CD4-positive, alpha-beta T cell treated with Interleukin-15 for 1 hour (primary cell): ENCODE results near the gene P3H2.
"Not testable (repeated sequence)": the region's sequence is repeated elsewhere in the genome, so short reads cannot be mapped to it uniquely, and the experiment has no call there.

Experiments used
- DNase-seq: peaks from one replicate; pipeline ENCODE4 v3.0.0-alpha.2; 2020

Gene P3H2

DNA sequence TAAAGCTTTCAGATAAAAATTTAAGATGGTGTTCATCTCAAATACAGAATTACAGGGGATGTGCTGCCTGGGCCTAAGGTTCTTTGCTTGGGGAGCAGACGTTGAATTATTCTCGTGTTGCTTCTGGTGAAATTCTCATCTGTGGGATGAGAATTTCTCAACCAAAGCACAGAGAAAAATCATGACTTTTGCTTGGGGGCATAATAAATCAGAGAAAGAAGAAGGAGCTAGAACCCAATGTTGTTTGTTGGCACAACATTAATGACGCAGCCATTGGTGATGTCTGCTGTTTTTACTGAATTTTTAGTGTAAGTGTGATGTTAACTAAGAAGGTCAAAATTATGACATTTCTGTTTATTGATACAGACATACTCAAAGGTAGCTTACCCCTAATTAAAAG is 35.7 kb downstream of the P3H2 start:
- DNase-seq: no peak

DNA sequence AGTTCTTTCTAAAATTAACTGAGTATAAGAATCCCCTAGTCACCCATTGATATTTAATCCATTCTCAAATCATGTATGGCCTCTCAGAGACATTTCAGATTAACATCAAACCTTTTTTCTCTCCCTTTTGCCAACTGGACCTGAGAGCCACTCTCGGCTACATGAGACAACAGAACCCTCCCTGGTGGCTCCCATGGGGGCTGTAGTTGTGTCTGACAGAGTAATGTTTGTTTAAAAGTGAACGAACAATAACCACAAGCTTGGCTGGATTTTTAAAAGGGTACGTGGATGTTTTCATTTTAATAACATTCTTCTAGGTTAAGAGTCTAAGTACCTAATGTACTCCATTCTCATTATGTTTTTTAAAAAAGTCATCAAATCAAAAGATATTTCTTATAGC is 37.1 kb downstream of the P3H2 start:
- DNase-seq: no peak

DNA sequence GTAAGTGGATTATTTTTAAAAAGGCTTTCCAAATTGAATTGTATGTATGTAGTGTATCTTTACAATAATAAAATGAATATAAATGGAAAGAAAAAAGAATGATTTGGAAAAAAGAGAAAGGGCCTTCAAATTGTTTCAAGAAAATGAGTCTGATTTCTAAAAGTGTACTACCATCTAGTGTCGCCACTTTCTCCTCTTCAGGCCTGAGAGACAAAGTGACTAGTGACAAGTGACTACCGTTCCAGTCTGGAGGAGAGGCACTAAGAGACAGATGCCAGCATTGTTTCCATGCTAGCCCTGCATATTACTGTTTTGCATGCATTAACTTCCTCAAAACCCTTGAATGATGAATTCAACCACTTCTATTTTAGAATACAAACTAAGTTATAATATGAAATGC is 39.3 kb downstream of the P3H2 start:
- DNase-seq: no peak

DNA sequence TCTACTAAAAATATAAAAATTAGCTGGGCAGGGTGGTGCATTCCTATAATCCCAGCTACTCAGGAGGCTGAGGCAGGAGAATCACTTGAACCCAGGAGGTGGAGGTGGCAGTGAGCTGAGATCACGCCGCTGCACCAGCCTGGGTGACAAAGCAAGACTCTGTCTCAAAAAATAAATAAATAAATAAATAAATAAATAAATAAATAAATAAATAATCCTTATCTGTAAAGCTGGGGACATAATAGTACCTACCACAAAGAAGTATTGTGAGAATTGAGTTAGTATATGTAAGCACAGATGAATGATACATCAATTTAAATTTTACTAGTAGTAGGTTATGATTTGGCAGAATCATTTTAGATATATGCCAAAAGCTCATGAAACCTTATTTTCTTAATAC is 41.5 kb downstream of the P3H2 start:
- DNase-seq: not testable (repeated sequence)

DNA sequence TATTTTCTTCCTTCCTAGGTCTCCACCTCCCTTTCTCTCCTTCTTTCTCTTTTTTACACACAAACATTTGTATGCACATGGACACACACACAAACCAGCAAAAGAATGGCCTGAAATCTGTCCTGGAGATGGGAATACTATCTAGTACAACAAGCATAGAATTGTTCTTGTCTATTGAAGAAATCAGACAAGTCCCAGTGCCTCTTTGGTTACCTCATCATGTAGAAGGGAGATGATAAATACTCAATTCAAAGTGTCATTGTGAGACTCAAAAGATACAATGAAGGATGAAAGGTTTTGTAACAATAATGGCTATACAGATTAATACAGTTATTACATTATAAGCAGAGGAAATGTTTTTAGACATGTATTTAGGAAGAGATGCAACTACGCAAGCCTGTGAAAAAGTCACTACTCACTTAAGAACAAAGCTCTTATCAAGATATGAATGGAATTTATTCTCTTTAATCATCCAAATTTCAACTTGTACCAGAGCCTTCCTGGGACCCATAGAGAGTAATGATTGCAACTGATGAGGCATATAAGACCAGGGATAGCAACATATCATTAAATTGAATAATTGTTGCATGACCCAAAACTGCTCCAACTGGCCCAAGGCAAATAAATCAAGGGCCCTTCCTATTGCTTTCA is 43.2 kb downstream of the P3H2 start:
- DNase-seq: no peak

DNA sequence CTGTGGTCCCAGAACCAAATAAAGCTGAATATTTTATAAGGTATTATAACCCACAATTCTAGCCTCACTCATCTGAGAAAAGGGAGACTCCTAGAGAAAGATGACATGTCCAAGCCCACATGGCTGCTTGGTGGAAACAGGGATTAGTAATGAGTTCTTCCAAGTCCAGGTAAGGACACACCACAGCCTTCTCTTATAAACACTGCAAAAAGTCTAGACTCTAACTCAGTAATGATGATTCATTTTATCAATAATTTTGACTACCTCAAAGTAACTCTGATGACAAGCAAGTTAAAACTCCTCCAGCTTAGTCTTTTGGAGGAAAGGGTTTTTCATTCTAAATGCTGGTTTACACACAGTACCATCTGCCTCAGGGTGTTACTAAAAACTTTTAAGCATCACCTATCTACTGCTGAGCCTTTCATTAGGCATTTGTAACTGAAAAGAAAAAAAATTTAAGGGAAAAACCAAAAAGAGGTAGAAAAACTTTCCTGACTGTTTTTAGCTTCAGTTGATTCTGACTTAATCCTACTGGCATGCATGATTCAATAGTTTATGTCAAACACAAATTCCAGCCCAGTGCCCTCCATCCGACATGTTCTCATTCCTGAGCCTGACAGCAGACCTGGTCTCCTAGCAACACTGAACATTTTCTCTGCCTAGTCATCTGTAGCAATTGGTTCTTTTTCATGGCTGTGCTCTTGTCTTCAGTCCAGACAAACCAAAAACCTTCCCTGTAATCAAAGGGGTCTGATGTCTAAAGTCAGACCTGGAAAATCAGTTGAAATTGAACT is 43.9 kb downstream of the P3H2 start:
- no peak for DNase-seq

DNA sequence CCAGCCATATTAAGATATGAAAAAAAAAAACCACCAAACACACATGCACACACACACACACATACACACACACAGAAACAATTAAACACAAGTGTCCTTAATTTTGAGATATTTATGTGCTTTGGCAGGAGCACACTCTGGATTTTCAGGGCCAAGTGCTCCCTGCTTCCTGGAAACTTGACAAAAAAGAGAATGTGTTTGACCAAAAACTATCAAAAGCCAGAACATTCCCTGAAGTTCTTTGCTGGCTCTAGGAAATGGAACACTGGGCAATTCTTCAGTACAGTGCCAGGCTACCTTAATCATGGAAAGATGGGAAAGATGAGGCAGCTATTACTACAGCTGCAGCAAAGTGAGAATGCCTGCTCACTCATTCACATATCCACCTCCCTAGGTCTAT is 44.6 kb downstream of the P3H2 start:
- no peak for DNase-seq

DNA sequence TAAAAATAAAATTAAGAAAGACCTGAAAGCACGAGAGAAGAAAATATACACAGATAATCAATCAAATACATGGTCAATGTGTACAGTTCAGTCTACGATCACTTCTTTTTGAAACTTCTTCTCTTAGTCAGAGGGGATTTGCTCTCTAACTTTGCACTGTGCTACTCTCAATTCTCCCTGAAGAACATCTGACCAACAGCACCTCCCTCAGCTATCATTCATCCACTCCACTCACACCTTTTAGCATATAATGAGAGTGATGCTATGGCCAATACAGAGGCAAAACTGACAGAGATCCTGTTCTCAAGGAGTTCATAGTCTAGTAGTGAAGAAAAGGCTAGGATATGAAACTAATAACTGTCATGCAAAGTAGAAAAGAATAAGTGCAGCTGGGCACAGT is 45.9 kb downstream of the P3H2 start:
- DNase-seq: no peak

DNA sequence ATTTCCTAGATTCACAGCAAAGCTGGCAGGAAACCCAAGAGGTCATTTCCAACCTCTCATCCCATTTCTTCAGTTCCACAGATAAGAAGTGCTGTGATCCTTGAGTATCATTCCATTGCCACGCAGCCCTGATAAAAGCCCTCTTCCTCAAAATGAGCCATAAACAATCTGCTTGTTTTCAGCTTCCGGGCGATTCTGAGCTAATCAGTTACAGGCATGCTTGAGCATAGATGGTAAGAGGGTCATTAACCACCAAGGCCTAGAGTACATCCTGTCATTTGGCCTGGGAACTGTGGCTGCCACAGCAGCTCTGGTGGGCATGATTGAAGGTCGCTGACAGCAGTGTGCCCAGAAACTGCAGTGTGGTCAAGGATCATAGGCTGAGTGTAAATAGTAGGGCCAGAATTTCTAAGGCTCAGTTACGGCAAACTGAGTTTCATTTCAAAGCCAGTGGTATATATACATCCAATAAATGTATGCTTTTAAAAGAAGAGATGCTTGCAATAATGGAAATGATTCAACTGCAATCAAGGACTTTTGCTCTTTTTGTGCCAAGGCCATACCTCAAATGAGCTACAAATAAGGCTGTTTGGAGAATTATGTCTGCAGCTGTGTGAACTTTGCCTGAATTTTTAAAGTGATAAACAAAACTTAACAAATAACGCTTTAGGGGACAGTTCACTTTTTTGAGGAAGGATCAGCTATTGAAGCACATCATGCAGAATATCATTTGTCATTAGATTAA is 47.3 kb downstream of the P3H2 start:
- no peak for DNase-seq

DNA sequence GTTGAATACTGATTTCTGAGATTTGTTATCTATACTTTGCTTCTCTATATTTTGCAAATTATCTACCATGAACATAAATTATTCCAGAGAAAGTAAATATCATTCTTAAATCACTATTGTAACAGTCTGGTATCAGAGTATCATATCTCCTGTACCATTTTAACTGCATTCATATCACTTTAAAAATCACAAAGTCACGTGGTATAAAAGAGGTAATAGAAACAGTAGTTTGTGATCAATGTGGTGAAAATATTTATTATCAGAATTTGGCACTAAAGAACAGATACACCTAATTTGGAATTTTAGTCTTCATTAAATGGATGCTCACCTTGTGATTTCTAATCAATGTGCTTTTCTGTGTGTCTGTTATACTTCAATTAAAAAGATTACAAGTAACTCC is 47.8 kb downstream of the P3H2 start:
- DNase-seq: no peak

DNA sequence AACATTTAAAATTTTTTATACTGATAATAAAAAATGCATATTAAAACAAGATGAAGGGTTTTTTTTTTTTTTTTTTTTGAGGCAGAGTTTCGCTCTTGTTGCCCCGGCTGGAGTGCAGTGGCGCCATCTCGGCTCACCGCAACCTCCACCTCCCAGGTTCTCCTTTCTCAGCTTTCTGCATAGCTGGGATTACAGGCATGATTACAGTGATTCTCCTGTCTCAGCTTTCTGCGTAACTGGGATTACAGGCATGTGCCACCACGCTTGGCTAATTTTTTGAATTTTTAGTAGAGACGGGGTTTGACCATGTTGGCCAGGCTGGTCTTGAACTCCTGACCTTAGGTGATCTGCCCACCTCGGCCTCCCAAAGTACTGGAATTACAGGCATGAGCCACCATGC is 48.8 kb downstream of the P3H2 start:
- not testable (repeated sequence) for DNase-seq

DNA sequence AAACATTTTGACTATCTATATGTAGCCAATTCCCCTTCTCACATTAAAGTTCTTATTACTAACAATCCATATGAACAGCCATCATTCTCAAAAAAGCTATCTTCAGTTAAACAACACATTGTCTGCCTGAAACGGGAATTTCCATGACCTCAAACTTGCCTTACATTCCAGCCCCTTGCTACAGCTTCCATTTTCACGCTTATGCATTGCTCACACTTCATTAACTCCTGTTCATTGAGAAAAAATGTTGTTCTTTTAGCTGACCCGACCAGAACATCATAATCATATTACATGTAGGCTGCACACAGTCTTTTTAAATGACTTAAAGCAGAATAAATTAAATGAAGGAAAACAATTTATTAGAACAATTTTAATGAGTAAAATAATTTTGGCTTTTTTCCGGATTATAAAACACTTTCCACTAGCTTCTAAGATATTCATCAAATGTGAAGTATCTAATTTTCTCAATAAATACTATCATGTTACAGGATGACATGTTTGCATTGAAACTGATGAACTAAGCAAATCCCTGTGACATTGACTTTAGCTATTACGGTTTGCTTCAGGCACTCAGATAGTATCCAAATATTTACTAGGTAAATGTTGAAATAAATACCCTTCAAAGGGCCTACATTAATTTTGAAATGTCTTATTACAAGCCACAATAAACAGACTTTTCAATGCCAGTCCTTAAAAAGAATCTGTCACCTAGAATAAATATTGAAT is 49.9 kb downstream of the P3H2 start:
- DNase-seq: no peak

DNA sequence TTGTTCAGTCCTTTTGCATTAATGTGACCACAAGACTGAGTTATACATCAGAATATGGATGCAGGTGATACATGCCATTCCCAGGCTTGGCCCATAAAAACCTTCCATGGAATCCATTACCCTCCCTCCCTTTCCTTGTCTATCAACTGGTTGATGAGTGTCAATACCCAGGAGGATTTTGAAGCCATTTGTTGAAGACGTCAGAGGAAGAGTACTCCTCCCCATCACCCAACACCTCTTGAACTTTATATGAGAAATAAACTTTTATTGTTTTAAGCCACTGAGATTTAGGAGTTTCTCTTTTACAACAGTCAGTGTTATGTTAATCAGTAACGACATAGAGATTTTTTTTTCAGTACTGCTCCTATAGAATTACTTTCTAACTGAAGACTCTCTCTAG is 55.5 kb downstream of the P3H2 start:
- no peak for DNase-seq

DNA sequence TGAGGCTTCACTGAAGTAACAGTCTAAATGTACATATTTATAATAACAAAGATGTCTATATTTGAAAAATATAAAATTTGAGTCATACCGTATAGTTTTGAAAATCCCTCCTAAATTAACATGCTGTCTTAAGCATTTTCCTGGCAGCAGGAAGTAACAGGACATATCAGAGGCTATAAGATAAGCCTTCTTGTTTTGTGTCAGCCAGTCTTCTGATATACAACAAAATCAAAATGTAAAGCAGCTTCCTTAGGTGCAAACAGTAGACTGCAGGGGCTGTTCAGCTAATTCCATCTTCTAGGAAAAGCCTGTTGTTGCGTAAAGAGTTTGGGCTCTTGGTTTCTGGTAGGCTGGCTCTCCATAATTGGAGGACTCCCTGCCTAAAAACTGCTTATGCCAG is 56.0 kb downstream of the P3H2 start:
- DNase-seq: no peak

DNA sequence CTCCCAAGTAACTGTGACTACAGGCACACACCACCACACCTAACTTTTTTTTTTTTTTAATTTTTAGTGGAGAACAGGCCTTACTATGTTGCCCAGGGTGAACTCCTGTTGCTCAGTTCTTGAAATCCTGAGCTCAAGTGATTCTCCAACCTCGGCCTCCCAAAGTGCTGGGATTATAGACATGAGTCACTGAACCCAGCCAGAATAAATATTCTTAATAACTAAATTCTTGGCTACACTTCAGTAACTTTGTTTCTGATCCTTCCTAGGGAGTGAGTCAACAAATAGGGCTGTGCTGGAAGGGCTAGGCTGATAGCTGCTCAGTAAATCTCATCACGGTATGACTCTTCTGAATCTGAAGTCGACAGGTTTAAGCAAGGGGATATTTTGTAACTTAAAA is 56.6 kb downstream of the P3H2 start:
- no peak for DNase-seq

DNA sequence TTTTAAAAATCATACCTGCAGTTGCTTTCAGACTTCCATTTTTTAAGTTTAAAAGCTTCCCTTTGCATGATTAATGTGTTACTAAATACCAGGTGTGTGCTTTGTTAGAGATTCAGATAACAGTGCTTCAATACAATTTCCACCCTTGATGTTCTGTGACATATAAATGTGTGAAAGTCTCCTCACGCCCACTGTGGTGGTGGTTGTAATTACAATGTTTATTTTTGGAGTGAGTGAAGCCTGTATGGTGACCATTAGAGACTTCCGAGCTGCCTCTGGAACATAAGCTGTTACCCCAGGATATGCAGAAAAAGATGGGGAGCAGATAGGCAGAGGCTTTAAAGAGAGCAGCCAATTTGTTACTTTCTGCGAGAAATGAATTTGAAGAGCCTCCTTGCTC is 57.2 kb downstream of the P3H2 start:
- DNase-seq: no peak

DNA sequence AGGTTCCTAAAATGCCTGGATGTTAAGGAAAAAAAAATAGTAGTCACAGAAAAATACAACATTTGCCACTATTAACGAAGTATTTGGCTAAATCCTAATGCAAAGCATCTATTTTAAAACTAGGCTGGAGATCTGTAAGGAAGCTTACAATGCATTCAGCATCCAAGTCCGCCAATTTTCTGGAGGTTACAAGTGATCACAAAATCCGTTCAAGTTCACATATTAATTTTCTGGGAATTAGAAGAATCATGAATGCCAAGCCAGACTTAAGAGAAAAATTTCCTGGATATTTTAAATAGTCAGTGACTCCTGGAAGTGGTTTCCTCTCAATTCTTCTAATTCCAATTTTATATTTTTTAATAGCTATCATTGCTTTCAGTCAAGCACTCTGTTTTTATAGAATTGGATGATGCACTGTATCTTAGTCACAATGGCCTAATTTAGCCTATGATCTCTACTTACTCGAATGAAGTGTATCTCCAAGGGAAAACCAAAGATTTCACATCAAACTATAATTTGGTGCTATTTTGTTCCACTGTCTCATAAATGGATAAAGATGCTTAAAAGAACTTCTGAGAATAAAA is 60.4 kb downstream of the P3H2 start:
- DNase-seq: no peak

DNA sequence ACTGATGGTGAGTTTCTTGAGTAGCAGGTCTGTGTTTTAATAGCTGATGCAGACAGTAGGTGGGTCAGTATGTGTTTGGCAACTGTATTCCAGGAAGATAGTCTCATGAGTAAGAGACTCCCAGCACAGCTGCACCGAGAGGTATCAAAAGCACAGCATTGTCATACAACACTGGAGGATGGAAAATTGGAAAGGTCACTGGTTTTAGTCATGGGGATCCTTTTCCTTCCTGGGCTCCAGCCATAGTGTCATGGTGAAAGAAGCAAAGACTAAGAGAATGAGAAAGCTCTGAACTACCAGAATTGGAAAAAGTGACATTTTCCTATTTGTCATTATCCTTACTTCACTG is 61.5 kb downstream of the P3H2 start:
- no peak for DNase-seq

DNA sequence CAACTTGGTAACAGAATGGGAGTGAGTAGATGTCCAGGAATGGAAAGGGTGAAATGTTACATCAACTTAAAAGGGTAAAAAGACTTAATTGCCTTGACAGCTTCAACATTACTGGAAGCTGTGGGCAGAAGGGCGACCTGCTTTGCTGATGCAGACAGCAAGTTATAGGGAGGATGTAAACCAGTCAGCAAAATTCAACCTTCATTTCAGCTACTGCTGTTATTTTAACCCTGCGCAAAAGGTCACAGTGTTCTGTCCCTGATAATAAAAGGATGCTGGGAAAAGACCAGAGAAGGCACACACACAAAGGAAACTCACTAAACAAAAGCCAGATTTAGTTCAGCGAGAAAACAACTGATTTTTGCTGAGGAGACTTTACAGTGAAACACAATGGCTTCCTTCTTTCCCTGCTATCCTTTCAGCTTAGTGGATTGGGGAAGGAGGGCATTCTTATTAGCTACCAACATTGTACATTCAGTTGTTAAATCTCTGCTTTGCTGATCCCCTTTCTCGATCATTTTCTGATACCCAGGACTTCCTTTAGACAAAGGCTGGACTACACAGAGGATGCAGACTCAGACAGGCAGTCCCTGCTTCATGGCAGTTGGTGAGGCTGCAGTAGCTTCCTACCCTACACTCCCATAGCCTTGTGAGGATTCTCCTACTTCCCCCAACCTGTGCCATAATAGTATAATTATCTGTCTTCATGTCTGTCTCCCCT is 62.0 kb downstream of the P3H2 start:
- no peak for DNase-seq

DNA sequence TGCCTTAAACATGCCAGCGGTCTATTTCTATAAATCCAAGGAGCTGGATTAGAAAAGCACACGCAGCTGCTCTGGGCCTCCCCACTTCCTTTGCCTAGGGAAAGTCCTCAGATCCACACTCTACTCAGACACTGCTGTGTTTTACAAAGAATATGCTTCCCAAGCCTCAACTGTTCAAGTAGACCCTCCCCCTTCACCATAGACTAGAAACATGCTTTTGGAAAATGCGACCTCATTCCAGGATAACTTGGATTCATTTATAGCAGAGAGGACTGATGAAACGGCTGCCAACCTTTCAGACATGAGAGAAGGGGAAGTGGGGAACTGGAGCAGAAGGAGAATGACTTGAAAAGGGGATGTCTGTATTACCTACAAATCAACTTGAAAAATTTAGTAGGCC is 64.0 kb downstream of the P3H2 start:
- DNase-seq: no peak

DNA sequence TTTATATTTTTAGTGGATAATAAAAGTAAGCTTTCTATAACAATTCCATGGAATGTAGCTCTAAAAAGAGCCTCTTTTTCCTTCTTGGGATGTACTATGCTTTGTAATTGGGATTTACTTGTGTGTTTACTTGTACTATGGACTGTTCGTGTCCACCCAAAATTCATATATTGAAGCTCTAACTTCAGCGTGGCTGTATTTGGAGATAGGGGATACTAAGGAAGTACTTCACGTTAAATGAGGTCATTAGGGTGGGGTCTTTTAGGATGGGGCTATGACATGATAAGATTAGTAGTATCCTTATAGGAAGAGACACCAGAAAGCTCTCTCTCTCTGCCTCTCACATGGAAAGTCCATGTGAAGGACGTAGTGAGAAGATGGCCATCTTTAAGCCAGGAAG is 64.9 kb downstream of the P3H2 start:
- no peak for DNase-seq

DNA sequence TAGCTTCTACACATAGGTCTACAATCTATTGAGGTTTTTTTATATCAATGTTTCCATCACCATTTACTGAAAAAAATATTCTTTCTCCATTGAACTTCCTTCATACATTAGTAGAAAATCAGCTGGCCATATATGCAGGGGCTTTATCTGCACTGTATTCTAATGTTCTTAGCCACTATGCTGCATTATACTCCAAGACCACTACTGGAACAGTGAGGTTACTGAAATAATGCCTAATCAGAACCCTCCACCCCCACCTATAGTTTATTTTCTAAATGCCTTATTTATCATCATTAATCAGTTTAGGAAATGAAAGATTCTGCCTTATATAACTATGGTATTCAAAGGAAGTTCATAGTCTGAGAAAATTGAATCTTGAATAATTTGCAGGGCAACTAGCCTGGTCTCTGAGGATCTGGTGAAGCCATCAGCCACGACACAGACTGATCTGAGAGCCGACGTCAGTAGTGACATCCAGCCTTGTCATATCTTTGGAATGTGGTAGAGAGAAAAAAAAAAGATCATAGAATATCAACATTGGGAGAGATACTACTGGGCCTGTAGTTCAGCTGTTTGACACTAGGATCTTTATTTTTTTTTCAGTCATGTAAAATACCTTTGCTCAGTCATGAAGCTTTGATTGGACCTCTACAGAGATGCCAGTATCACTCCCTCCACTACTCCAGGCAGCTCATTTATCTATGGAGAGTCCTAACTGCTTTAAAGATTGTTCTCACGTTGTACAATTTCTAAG is 66.6 kb downstream of the P3H2 start:
- DNase-seq: no peak
